CD4-positive, alpha-beta T cell (primary cell): ENCODE results near the gene NEURL3. TPM values are rescaled to one million over a fixed set of nuclear protein-coding genes. Genes with fewer than 3 reads are reported as not detected.

Experiments
- ATAC-seq: fragments of 200-7000 bp; cut with Tn5 transposase; one replicate; pipeline ENCODE4 v1.10.0; 2022; ENCODE audit warnings: mild to moderate bottlenecking; ENCODE audit not compliant: poor library complexity
- CTCF ChIA-PET: fragments of 350-600 bp; sonication (Branson Sonifier 250); formaldehyde crosslinking; loops from one replicate; lab custom pipeline; 2021; ENCODE audit warnings: antibody characterized with exemption, inconsistent platforms; lab: Charles Lee
- POLR2A ChIA-PET: fragments of 350-600 bp; sonication (Branson Sonifier 250); formaldehyde crosslinking; loops from one replicate; lab custom pipeline; 2021; ENCODE audit warnings: antibody characterized with exemption, inconsistent platforms; lab: Charles Lee
- DNase-seq, 14 experiments: peaks; one replicate each; pipeline ENCODE4 v3.0.0-alpha.2; 2013 to 2020; ENCODE audit warnings: mixed read lengths in 2 of 14
- H3K27ac ChIP-seq, 2 donors: one replicate each; pipeline versions ENCODE4 v1.5.1 to v1.7.0; 2013; ENCODE audit warnings: low read length in 2 of 2, low read depth in 1 of 2, mild to moderate bottlenecking in 1 of 2
- H3K27me3 ChIP-seq, 2 experiments: 1 replicate in 1 of 2; 2 replicates in 1 of 2; pipeline versions ENCODE4 v1.6.1 to v1.7.0; 2013; ENCODE audit warnings: low read length in 2 of 2, control low read depth in 1 of 2, mild to moderate bottlenecking in 1 of 2, moderate library complexity in 1 of 2; ENCODE audit not compliant: insufficient read depth in 2 of 2, control insufficient read depth in 1 of 2
- H3K36me3 ChIP-seq: one replicate; pipeline ENCODE4 v1.6.1; 2013; ENCODE audit warnings: low read length, control low read depth; ENCODE audit not compliant: insufficient read depth
- H3K4me1 ChIP-seq: one replicate; pipeline ENCODE4 v1.6.1; 2013; ENCODE audit warnings: low read length, control low read depth; ENCODE audit not compliant: insufficient read depth
- H3K4me3 ChIP-seq: one replicate; pipeline ENCODE4 v1.5.1; 2013; ENCODE audit warnings: mild to moderate bottlenecking, low read length, moderate library complexity
- H3K9me3 ChIP-seq, 2 experiments: 1 replicate in 1 of 2; 2 replicates in 1 of 2; pipeline versions ENCODE4 v1.6.1 to v1.7.0; 2013; ENCODE audit warnings: low read length in 2 of 2, mild to moderate bottlenecking in 2 of 2, control low read depth in 1 of 2, moderate library complexity in 1 of 2; ENCODE audit not compliant: control insufficient read depth in 1 of 2, insufficient read depth in 1 of 2
- H3K27ac Mint-ChIP-seq: one replicate; pipeline ENCODE4 v1.8.0; 2020; ENCODE audit warnings: mixed read lengths
- H3K27me3 Mint-ChIP-seq: one replicate; pipeline ENCODE4 v1.8.0; 2021; ENCODE audit warnings: mixed read lengths
- H3K36me3 Mint-ChIP-seq: one replicate; pipeline ENCODE4 v1.8.0; 2021; ENCODE audit warnings: low read depth, mixed read lengths
- H3K4me1 Mint-ChIP-seq: one replicate; pipeline ENCODE4 v1.8.0; 2021; ENCODE audit warnings: low read depth, mixed read lengths
- H3K4me3 Mint-ChIP-seq: one replicate; pipeline ENCODE4 v1.8.0; 2020; ENCODE audit warnings: mild to moderate bottlenecking, mixed read lengths
- H3K9me3 Mint-ChIP-seq: one replicate; pipeline ENCODE4 v1.8.0; 2020; ENCODE audit warnings: mixed read lengths
- CTCF ChIP-seq: fragments of 200-600 bp; IDR thresholded peaks from one replicate; pipeline ENCODE4 v1.8.0; 2022; ENCODE audit warnings: antibody characterized with exemption, mild to moderate bottlenecking
- intact Hi-C, 2 experiments: fragments of 100-400 bp; cut with DNase I in 1 of 2; cut with micrococcal nuclease in 1 of 2; formaldehyde crosslinking; loops; one replicate each; pipeline versions ENCODE4 v1.15.1 to v1.9.0; 2023 to 2025; cut with DNase I, micrococcal nuclease
- total RNA-seq, 174 experiments: library from RNA in 2 of 174; stranded (reverse) in 2 of 174; gene quantifications; one replicate each; pipeline ENCODE4 v1.2.3 and lab custom pipeline; 2021 to 2026

NEURL3 gene
- total RNA-seq, 2 experiments from 2014 or later = not detected

DNA sequence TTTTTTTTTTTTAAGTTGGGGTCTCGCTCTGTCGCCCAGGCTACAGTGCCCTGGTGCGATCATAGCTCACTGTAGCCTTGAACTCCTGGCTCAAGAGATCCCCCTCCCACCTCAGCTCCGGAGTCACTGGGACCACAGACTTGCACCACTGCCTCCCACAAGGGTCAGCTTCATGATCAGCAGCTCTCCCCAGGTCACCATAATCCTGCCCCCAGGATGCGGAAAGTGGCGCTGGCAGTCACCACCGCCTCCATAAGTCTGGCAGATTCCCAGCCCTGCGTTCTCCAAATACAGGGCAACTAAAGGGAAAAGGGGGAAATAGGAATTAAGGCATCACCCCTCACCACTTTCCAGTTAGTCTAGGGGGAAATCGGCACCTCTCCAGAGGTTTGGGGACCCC is 26.2 kb upstream of the NEURL3 start:
- intact Hi-C loops = loop anchor here in 1 of 2 experiments (5.0 to 10.0 kb wide), 4 partner anchors 206 to 1113 kb away; partner anchors contain the start of genes CIAO1, COX5B, STARD7 and TMEM127
- H3K27ac ChIP-seq = peak overlapping the region in 1 of 2 donors; percentile 71
- no peak for TF ChIP-seq CTCF
- ATAC-seq = no peak
- Mint-ChIP-seq H3K36me3 (no peaks in the 10 kb centered on the region), H3K27ac (peak overlapping the region; percentile 78), H3K4me1 (peaks cover 65% of the 10 kb centered on the region), H3K4me3 (no peak overlapping the region), H3K9me3 (no peaks in the 10 kb centered on the region), H3K27me3 (no peaks in the 10 kb centered on the region)
- ChIA-PET POLR2A (interaction anchor here (1.1 to 7.2 kb wide), 5 partner anchors 6 to 124 kb away, joined by 3 to 180 read pairs (median 5); partner anchors contain the start of genes ARID5A and KANSL3), CTCF (interaction anchor here (0.6 to 3.1 kb wide), 7 partner anchors 9 to 242 kb away, joined by 3 to 24 read pairs (median 4); partner anchors contain the start of gene CNNM4)
- H3K36me3 ChIP-seq = no peaks in the 10 kb centered on the region
- DNase-seq = peak in 1 of 14 experiments; percentile 21
- peak overlapping the region; percentile 36 for H3K4me3 ChIP-seq
- no peaks in the 10 kb centered on the region for H3K27me3 ChIP-seq
- H3K9me3 ChIP-seq = no peaks in the 10 kb centered on the region
- peaks cover 79% of the 10 kb centered on the region for H3K4me1 ChIP-seq

DNA sequence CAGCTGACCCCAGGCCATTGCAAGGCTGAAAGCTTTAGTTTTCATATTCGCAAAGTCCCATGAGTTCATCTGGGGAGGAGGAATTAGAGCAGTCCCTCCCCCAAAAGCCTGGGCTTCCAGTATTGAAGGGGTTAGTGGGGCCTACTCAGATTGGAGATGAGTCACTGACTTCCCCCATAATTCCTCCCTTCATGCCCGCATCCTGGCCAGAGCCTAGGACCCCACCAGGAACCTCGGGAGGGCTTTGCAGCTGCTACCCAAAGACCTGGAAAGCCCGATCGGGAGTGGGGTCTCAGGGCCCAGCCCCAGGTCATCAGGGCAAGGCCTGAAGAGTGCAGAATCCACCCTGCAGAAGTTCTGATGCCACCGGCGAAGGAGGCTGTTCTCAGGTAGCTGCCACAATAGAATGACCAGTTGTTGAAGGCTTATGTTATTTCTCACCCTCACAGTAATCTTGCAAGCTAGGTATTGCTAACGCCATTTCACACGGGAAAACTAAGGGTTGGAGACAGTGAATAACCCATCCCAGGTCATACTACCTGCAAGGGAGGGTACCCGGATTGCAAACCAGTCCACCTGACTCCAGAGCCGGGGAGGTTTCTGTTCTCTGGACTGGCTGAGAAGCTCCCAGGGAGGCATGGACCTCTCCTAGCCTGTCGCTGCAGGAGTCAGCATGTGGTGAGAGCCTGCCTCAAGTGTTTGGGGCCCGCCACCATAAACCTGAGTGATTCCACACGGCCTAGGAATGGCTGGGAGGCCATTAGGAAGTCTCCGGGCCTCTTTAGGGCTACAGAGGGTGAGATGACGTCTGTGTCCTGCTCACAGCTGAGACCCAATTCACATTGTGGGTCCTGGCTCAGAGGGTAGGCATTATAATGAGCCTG is 25.6 kb upstream of the NEURL3 start:
- no peak overlapping the region for H3K4me3 ChIP-seq
- Mint-ChIP-seq H3K4me1 (peaks cover 59% of the 10 kb centered on the region), H3K4me3 (no peak overlapping the region), H3K27ac (peak overlapping the region; percentile 78), H3K9me3 (no peaks in the 10 kb centered on the region), H3K36me3 (no peaks in the 10 kb centered on the region), H3K27me3 (no peaks in the 10 kb centered on the region)
- no peaks in the 10 kb centered on the region for H3K36me3 ChIP-seq
- peak overlapping the region in 1 of 2 donors; percentile 71 for H3K27ac ChIP-seq
- intact Hi-C loops = loop anchor here in 1 of 2 experiments (5.0 to 10.0 kb wide), 4 partner anchors 207 to 1114 kb away; partner anchors contain the start of genes CIAO1, COX5B, STARD7 and TMEM127
- peaks cover 79% of the 10 kb centered on the region for H3K4me1 ChIP-seq
- peak in 1 of 14 experiments; percentile 21 for DNase-seq
- no peak for ATAC-seq
- TF ChIP-seq CTCF = no peak
- no peaks in the 10 kb centered on the region for H3K27me3 ChIP-seq
- ChIA-PET CTCF (interaction anchor here (0.6 to 1.4 kb wide), 4 partner anchors 10 to 243 kb away, joined by 3 read pairs; no protein-coding TSS in a partner anchor), POLR2A (interaction anchor here (2.1 to 7.2 kb wide), 2 partner anchors 7 to 64 kb away, joined by 5 to 180 read pairs; partner anchors contain the start of gene ARID5A)
- no peaks in the 10 kb centered on the region for H3K9me3 ChIP-seq

GRCh38 chr2:96530144-96530430 is 24.9 kb upstream of the NEURL3 start:
- H3K4me1 ChIP-seq = peaks cover 75% of the 10 kb centered on the region
- no peaks in the 10 kb centered on the region for H3K9me3 ChIP-seq
- H3K27me3 Mint-ChIP-seq = no peaks in the 10 kb centered on the region
- no peak for ATAC-seq
- H3K4me1 Mint-ChIP-seq = peaks cover 57% of the 10 kb centered on the region
- H3K4me3 Mint-ChIP-seq = peak overlapping the region; percentile 63
- CTCF ChIA-PET = interaction anchor here (1.2 to 5.2 kb wide), 2 partner anchors 22 to 24 kb away, joined by 3 to 30 read pairs; no protein-coding TSS in a partner anchor
- no peaks in the 10 kb centered on the region for H3K9me3 Mint-ChIP-seq
- H3K27me3 ChIP-seq = no peaks in the 10 kb centered on the region
- H3K27ac Mint-ChIP-seq = peak overlapping the region; percentile 52
- intact Hi-C loops = loop anchor here in 1 of 2 experiments (5.0 to 10.0 kb wide), 4 partner anchors 207 to 1115 kb away; partner anchors contain the start of genes CIAO1, COX5B, STARD7 and TMEM127
- peak in 1 of 14 experiments; percentile 19 for DNase-seq
- no peaks in the 10 kb centered on the region for H3K36me3 Mint-ChIP-seq
- no peaks in the 10 kb centered on the region for H3K36me3 ChIP-seq
- TF ChIP-seq CTCF = no peak
- H3K27ac ChIP-seq = no peak overlapping the region
- no peak overlapping the region for H3K4me3 ChIP-seq
- POLR2A ChIA-PET = interaction anchor here (7.2 kb wide), 1 partner anchor 8 kb away, joined by 180 read pairs; the partner anchor contains the start of gene ARID5A
